Endothelial cell of umbilical vein (primary cell): ENCODE results near the gene CT47A1. TPM values are rescaled to one million over a fixed set of nuclear protein-coding genes. Genes with fewer than 3 reads are reported as not detected.
"Not testable (repeated sequence)": the region's sequence is repeated elsewhere in the genome, so short reads cannot be mapped to it uniquely, and the experiment has no call there.

ENCODE experiments used
- BruUV-seq: library from RNA; stranded (reverse); fragments of 400-500 nt; replicated peaks from 2 replicates; lab custom pipeline; 2021; lab: Mats Ljungman, UMichigan
- CTCF ChIA-PET: fragments of 300-600, 350-600 bp; sonication (Branson Sonifier 250); formaldehyde crosslinking; loops from one replicate; lab custom pipeline; 2021; ENCODE audit warnings: antibody characterized with exemption, inconsistent platforms; lab: Charles Lee
- POLR2A ChIA-PET: fragments of 300-600, 350-600 bp; sonication (Branson Sonifier 250); formaldehyde crosslinking; loops from one replicate; lab custom pipeline; 2021; ENCODE audit warnings: antibody characterized with exemption, inconsistent platforms; lab: Charles Lee
- DNase-seq: peaks from one replicate; pipeline ENCODE4 v3.0.0-alpha.2; 2011; ENCODE audit warnings: low read depth, low spot score
- FAIRE-seq: peaks from 2 replicates; lab custom pipeline; 2011; peaks lifted over from hg19 to GRCh38; lab: Jason Lieb, UNC
- H2AFZ ChIP-seq: 2 replicates; pipeline ENCODE4 v1.6.0; 2012; ENCODE audit warnings: low read depth, low read length, control low read depth, inconsistent platforms
- H3K27ac ChIP-seq: 2 replicates; pipeline ENCODE4 v1.5.1; 2011; ENCODE audit warnings: low read depth, mild to moderate bottlenecking, control low read depth, low read length, moderate library complexity; ENCODE audit not compliant: insufficient read depth
- H3K27me3 ChIP-seq, 2 experiments: 2 replicates each; pipeline versions ENCODE4 v1.6.0 to v1.6.1; 2011; ENCODE audit warnings: low read length in 2 of 2, mixed read lengths in 1 of 2; ENCODE audit not compliant: control insufficient read depth in 2 of 2, insufficient read depth in 2 of 2
- H3K36me3 ChIP-seq, 2 experiments: 2 replicates in 1 of 2; 3 replicates in 1 of 2; pipeline ENCODE4 v1.5.1; 2011; ENCODE audit warnings: low read length in 2 of 2, mild to moderate bottlenecking in 1 of 2, moderate library complexity in 1 of 2; ENCODE audit not compliant: control insufficient read depth in 2 of 2, insufficient read depth in 2 of 2; ENCODE audit errors: extremely low read depth in 1 of 2
- H3K4me1 ChIP-seq: 3 replicates; pipeline ENCODE4 v1.5.1; 2011; ENCODE audit warnings: mild to moderate bottlenecking, low read length; ENCODE audit not compliant: control insufficient read depth, insufficient read depth; ENCODE audit errors: extremely low read depth
- H3K4me2 ChIP-seq: 2 replicates; pipeline ENCODE4 v1.6.1; 2011; ENCODE audit warnings: low read length, control low read depth, mixed read lengths; ENCODE audit not compliant: insufficient read depth
- H3K4me3 ChIP-seq, 3 experiments: fragments of 200-600 bp in 1 of 3; sonication (generic), shearing (Covaris generic) in 1 of 3; replicated peaks in 1 of 3; 2 replicates each; pipeline ENCODE4 v1.5.1; 2011 to 2016; ENCODE audit warnings: control low read depth in 3 of 3, low read length in 3 of 3, mild to moderate bottlenecking in 2 of 3, inconsistent platforms in 1 of 3, low read depth in 1 of 3, moderate library complexity in 1 of 3; ENCODE audit not compliant: insufficient read depth in 1 of 3
- H3K79me2 ChIP-seq: 2 replicates; pipeline ENCODE4 v1.6.0; 2012; ENCODE audit warnings: low read length, inconsistent platforms; ENCODE audit not compliant: control insufficient read depth, insufficient read depth
- H3K9ac ChIP-seq: replicated peaks from 2 replicates; pipeline ENCODE3; 2011; ENCODE audit warnings: low read length, control low read depth; ENCODE audit not compliant: insufficient read depth; ENCODE audit errors: extremely low read depth
- H3K9me1 ChIP-seq: replicated peaks from 3 replicates; pipeline ENCODE4 v1.6.0; 2011; ENCODE audit warnings: mild to moderate bottlenecking, low read length; ENCODE audit not compliant: control insufficient read depth, insufficient read depth; ENCODE audit errors: extremely low read depth
- H3K9me3 ChIP-seq: replicated peaks from 2 replicates; pipeline ENCODE4 v1.5.1; 2012; ENCODE audit warnings: low read length, inconsistent platforms; ENCODE audit not compliant: control insufficient read depth, insufficient read depth
- H4K20me1 ChIP-seq: replicated peaks from 2 replicates; pipeline ENCODE3; 2011; ENCODE audit warnings: mild to moderate bottlenecking, low read length; ENCODE audit not compliant: control insufficient read depth, insufficient read depth; ENCODE audit errors: extremely low read depth
- dilution Hi-C: fragments of 300-500 bp; cut with MboI; formaldehyde crosslinking; loops from one replicate; pipeline ENCODE4 v1.15.0; 2019; ENCODE audit warnings: low sequenced_read_pairs; ENCODE audit not compliant: extremely low pct_ligation_motif_present
- intact Hi-C: fragments of 100-400 bp; cut with micrococcal nuclease; formaldehyde crosslinking; loops from one replicate; pipeline ENCODE4 v1.10.0; 2022
- polyA plus RNA-seq, 4 experiments: library from polyadenylated mRNA; depleted of rRNA in 3 of 4; stranded (reverse) in 3 of 4; unstranded in 1 of 4; fragments of >200 nt; gene quantifications; 2 replicates each; pipeline versions ENCODE4 v1.2.1 to v1.2.3, GENCODE V29; 2011 to 2012; ENCODE audit warnings: missing spikeins in 1 of 4
- small RNA-seq: library from RNA; depleted of rRNA; stranded (forward); fragments of <200 nt; gene quantifications from one replicate; pipeline ENCODE3, GENCODE V24; 2012; ENCODE audit warnings: low replicate concordance, low read depth; ENCODE audit not compliant: insufficient read depth, insufficient read length
- total RNA-seq: library from RNA; stranded (reverse); gene quantifications from 2 replicates; pipeline ENCODE4 v1.2.3, GENCODE V29; 2021

The CT47A1 gene
- total and polyA plus RNA-seq, 2 donors (not counting 3 experiments of a cell fraction or from before 2014, with no cell fraction given) = not detected

GRCh38 chrX:120956500-120956899, 29.1 kb downstream of the CT47A1 start, which contains the start of gene CT47A7:
Gene CT47A7 (minus strand): TSS chrX:120956600. CDS start chrX:120956345, 255 bp downstream.
- POLR2A ChIA-PET, H3K4me1 ChIP-seq, CTCF ChIA-PET, H4K20me1 ChIP-seq, DNase-seq, H3K36me3 ChIP-seq, H3K4me3 ChIP-seq, H3K27me3 ChIP-seq, H2AFZ ChIP-seq, intact Hi-C loops, H3K9me1 ChIP-seq, H3K9ac ChIP-seq, FAIRE-seq, H3K79me2 ChIP-seq, dilution Hi-C loops, H3K4me2 ChIP-seq, H3K27ac ChIP-seq, H3K9me3 ChIP-seq, BruUV-seq: not testable (repeated sequence)

Small RNA genes lying within 50 kb of the gene (small RNA-seq; reads per million reads assigned to genes)
- not detected for gene AL670379.1
- gene AL670379.10 = not detected
- gene AL670379.11 = not detected
- gene AL670379.12 = not detected
- not detected for gene AL670379.2
- not detected for gene AL670379.3
- not detected for gene AL670379.4
- not detected for gene AL670379.5
- gene AL670379.6 = not detected
- not detected for gene AL670379.7
- gene AL670379.8 = not detected
- not detected for gene AL670379.9

Other genes starting within 250 kb of the CT47A1 start
- gene CT47B1, start 109.9 kb downstream of the CT47A1 start, total RNA-seq = not detected in 2 replicates
- gene CT47B1, start 109.9 kb downstream of the CT47A1 start, polyA plus RNA-seq = not detected in 2 replicates
- gene CT47A11, start 48.6 kb downstream of the CT47A1 start, total RNA-seq = not detected in 2 replicates
- not detected in 2 replicates for gene CT47A11, start 48.6 kb downstream of the CT47A1 start, polyA plus RNA-seq
- not detected in 2 replicates for gene CT47A10, start 43.7 kb downstream of the CT47A1 start, total RNA-seq
- not detected in 2 replicates for gene CT47A10, start 43.7 kb downstream of the CT47A1 start, polyA plus RNA-seq
- not detected in 2 replicates for gene CT47A9, start 38.9 kb downstream of the CT47A1 start, total RNA-seq
- gene CT47A9, start 38.9 kb downstream of the CT47A1 start, polyA plus RNA-seq = not detected in 2 replicates
- gene CT47A8, start 34.0 kb downstream of the CT47A1 start, total RNA-seq = not detected in 2 replicates
- gene CT47A8, start 34.0 kb downstream of the CT47A1 start, polyA plus RNA-seq = not detected in 2 replicates
- not detected in 2 replicates for gene CT47A7, start 29.2 kb downstream of the CT47A1 start, total RNA-seq
- not detected in 2 replicates for gene CT47A7, start 29.2 kb downstream of the CT47A1 start, polyA plus RNA-seq
- gene CT47A6, start 24.3 kb downstream of the CT47A1 start, total RNA-seq = not detected in 2 replicates
- not detected in 2 replicates for gene CT47A6, start 24.3 kb downstream of the CT47A1 start, polyA plus RNA-seq
- not detected in 2 replicates for gene CT47A5, start 19.4 kb downstream of the CT47A1 start, total RNA-seq
- gene CT47A5, start 19.4 kb downstream of the CT47A1 start, polyA plus RNA-seq = not detected in 2 replicates
- not detected in 2 replicates for gene CT47A4, start 14.6 kb downstream of the CT47A1 start, total RNA-seq
- not detected in 2 replicates for gene CT47A4, start 14.6 kb downstream of the CT47A1 start, polyA plus RNA-seq
- gene CT47A3, start 9.7 kb downstream of the CT47A1 start, total RNA-seq = not detected in 2 replicates
- gene CT47A3, start 9.7 kb downstream of the CT47A1 start, polyA plus RNA-seq = not detected in 2 replicates
- gene CT47A2, start 4.8 kb downstream of the CT47A1 start, total RNA-seq = not detected in 2 replicates
- not detected in 2 replicates for gene CT47A2, start 4.8 kb downstream of the CT47A1 start, polyA plus RNA-seq
- gene GLUD2, start 61.9 kb upstream of the CT47A1 start, total RNA-seq = 0.33 and 0.53 TPM in 2 replicates
- gene GLUD2, start 61.9 kb upstream of the CT47A1 start, polyA plus RNA-seq = 0.19 and 0.27 TPM in 2 replicates